Testis (tissue), 3 donors: Measurements from ENCODE around the gene PTH. TPM values are rescaled to one million over a fixed set of nuclear protein-coding genes. Genes with fewer than 3 reads are reported as not detected.
A peak's percentile ranks its signal among the peaks of the same experiment; 100 is the strongest.

Experiments used
- DNase-seq: peaks from one replicate; pipeline ENCODE4 v3.0.0-alpha.2; 2019
- H3K27ac ChIP-seq, 2 donors: fragments of 200-600 bp; sonication (generic); one replicate each; pipeline ENCODE4 v1.5.1; 2019
- H3K27me3 ChIP-seq: fragments of 200-600 bp; sonication (generic); one replicate; pipeline ENCODE4 v1.5.1; 2019
- H3K36me3 ChIP-seq: fragments of 200-600 bp; sonication (generic); one replicate; pipeline ENCODE4 v1.5.1; 2017; ENCODE audit warnings: low read depth; ENCODE audit errors: missing control alignments
- H3K4me1 ChIP-seq: fragments of 200-600 bp; sonication (generic); one replicate; pipeline ENCODE4 v1.5.1; 2019
- H3K4me3 ChIP-seq, 2 donors: fragments of 200-600 bp; sonication (generic); one replicate each; pipeline ENCODE4 v1.5.1; 2017 to 2019
- H3K9me3 ChIP-seq: fragments of 200-600 bp; sonication (generic); one replicate; pipeline ENCODE4 v1.5.1; 2017
- CTCF ChIP-seq, 3 experiments: fragments of 450-650 bp in 2 of 3; fragments of 200-600 bp in 1 of 3; sonication (generic) in 1 of 3; IDR thresholded peaks; one replicate each; pipeline ENCODE4 v1.5.1; 2016 to 2019; ENCODE audit warnings: antibody characterized with exemption in 3 of 3, mild to moderate bottlenecking in 2 of 3, moderate library complexity in 1 of 3
- POLR2A ChIP-seq: fragments of 450-650 bp; IDR thresholded peaks from one replicate; pipeline ENCODE4 v1.6.1; 2017; ENCODE audit warnings: antibody characterized with exemption, mild to moderate bottlenecking, moderate library complexity
- WGBS, 2 donors: methylation state at CpG; one replicate each; pipeline ENCODE4 v1.1.5; 2018; 5-methylcytosine and 5-hydroxymethylcytosine counted together
- intact Hi-C: fragments of 100-400 bp; cut with DNase I; formaldehyde crosslinking; loops from one replicate; pipeline ENCODE4 v1.15.1; 2023; ENCODE audit warnings: low total_unique reads
- polyA plus RNA-seq: library from polyadenylated mRNA; stranded (reverse); fragments of 350-450 nt; fragmentation: Illumina TruSeq; extraction: RNeasy Lipid Tissue Mini Kit (QIAGEN cat#74804); gene quantifications from one replicate; pipeline ENCODE4 v1.2.3, GENCODE V29; 2014; ENCODE audit warnings: low read depth, low replicate concordance; ENCODE audit not compliant: insufficient read depth
- total RNA-seq, 2 donors: library from RNA; depleted of rRNA; stranded (reverse); fragments of >200 nt; gene quantifications; one replicate each; pipeline ENCODE4 v1.2.3, GENCODE V29; 2016

PTH gene
- total and polyA plus RNA-seq, 3 donors from 2014 or later = not detected

- intact Hi-C loops = no loop called here
Measured at GRCh38 chr11:13503393-13503792, 7.6 kb upstream of the PTH start.

GRCh38 chr11:13502492-13502891, 6.7 kb upstream of the PTH start:
- 71 to 95% methylated on average over 1 of the region's 1 CpG for WGBS, 2 donors
- H3K4me3 ChIP-seq = no peak overlapping the region
- TF ChIP-seq POLR2A = no peak

More at GRCh38 chr11:13503393-13503792, 7.6 kb upstream of the PTH start:
- WGBS, 2 donors = 57 to 94% methylated on average over 1 of the region's 1 CpG
- no peak for DNase-seq
- no peaks in the 10 kb centered on the region for H3K4me1 ChIP-seq
- no peaks in the 10 kb centered on the region for H3K27me3 ChIP-seq
- no peak overlapping the region for H3K4me3 ChIP-seq
- no peak for TF ChIP-seq POLR2A
- no peak for TF ChIP-seq CTCF (IDR thresholded peaks at IDR 0.05)
- no peaks in the 10 kb centered on the region for H3K9me3 ChIP-seq
- H3K36me3 ChIP-seq = no peaks in the 10 kb centered on the region
- no peak overlapping the region for H3K27ac ChIP-seq

GRCh38 chr11:13494051-13494450, 1.7 kb downstream of the PTH start:
- WGBS, 2 donors = 54 to 55% methylated on average over 3 of the region's 3 CpGs
- Histone ChIP-seq H3K9me3 (no peaks in the 10 kb centered on the region), H3K27me3 (no peaks in the 10 kb centered on the region), H3K4me3 (no peak overlapping the region), H3K4me1 (no peaks in the 10 kb centered on the region), H3K27ac (no peak overlapping the region), H3K36me3 (no peaks in the 10 kb centered on the region)
- TF ChIP-seq CTCF (IDR thresholded peaks at IDR 0.05) = no peak
- TF ChIP-seq POLR2A = no peak
- no peak for DNase-seq
- intact Hi-C loops = no loop called here

More at GRCh38 chr11:13502492-13502891, 6.7 kb upstream of the PTH start:
- no peaks in the 10 kb centered on the region for H3K27me3 ChIP-seq
- H3K4me1 ChIP-seq = no peaks in the 10 kb centered on the region
- H3K27ac ChIP-seq = no peak overlapping the region
- no peak for DNase-seq
- H3K9me3 ChIP-seq = no peaks in the 10 kb centered on the region
- no peaks in the 10 kb centered on the region for H3K36me3 ChIP-seq
- intact Hi-C loops = no loop called here

- intact Hi-C loops = no loop called here
- Histone ChIP-seq H3K27ac (no peak overlapping the region), H3K4me1 (no peaks in the 10 kb centered on the region), H3K27me3 (no peaks in the 10 kb centered on the region), H3K9me3 (no peaks in the 10 kb centered on the region), H3K36me3 (no peaks in the 10 kb centered on the region), H3K4me3 (peak overlapping the region; percentile 37 to 56)
- WGBS, 2 donors = 46 to 61% methylated on average over 5 of the region's 5 CpGs
- DNase-seq = no peak
- TF ChIP-seq POLR2A = no peak
- peak in 1 of 3 experiments; percentile 6 for TF ChIP-seq CTCF (IDR thresholded peaks at IDR 0.05)
Measured at GRCh38 chr11:13487661-13488030, 8.2 kb downstream of the PTH start.

GRCh38 chr11:13486926-13487660, 8.7 kb downstream of the PTH start:
- WGBS, 2 donors = 36 to 50% methylated on average over 26 of the region's 26 CpGs
- Histone ChIP-seq H3K9me3 (no peaks in the 10 kb centered on the region), H3K4me1 (no peaks in the 10 kb centered on the region), H3K27ac (no peak overlapping the region), H3K36me3 (no peaks in the 10 kb centered on the region), H3K4me3 (peak overlapping the region; percentile 37 to 56), H3K27me3 (no peaks in the 10 kb centered on the region)
- TF ChIP-seq CTCF (IDR thresholded peaks at IDR 0.05) = peak in 1 of 3 experiments; percentile 28
- TF ChIP-seq POLR2A = no peak
- DNase-seq = peak; percentile 79
- intact Hi-C loops = no loop called here
